Activated CD8-positive, alpha-beta memory T cell treated with anti-CD3 and anti-CD28 coated beads, Interleukin-2, amount 50 U/mL, for 4 hours (primary cell): ENCODE results near the gene DOK6.

Experiments used
- DNase-seq: peaks from one replicate; pipeline ENCODE4 v3.0.0-alpha.2; 2020

Gene DOK6

GRCh38 chr18:69880083-69880482 lies 479.4 kb downstream of the DOK6 start:
- no peak for DNase-seq

- DNase-seq: no peak
These were observed 482.4 kb downstream of the DOK6 start for GRCh38 chr18:69882965-69883668.

GRCh38 chr18:69883781-69884180 lies 483.1 kb downstream of the DOK6 start:
- no peak for DNase-seq

- DNase-seq: no peak
These were observed 484.7 kb downstream of the DOK6 start for GRCh38 chr18:69885355-69885754.

- no peak for DNase-seq
These were observed 485.3 kb downstream of the DOK6 start for GRCh38 chr18:69885841-69886531.

GRCh38 chr18:69887256-69887655 lies 486.6 kb downstream of the DOK6 start:
- DNase-seq: no peak

- no peak for DNase-seq
These were observed 488.3 kb downstream of the DOK6 start for GRCh38 chr18:69889009-69889408.

GRCh38 chr18:69890558-69890957 lies 489.9 kb downstream of the DOK6 start:
- DNase-seq: no peak

GRCh38 chr18:69894467-69894866 lies 493.8 kb downstream of the DOK6 start:
- no peak for DNase-seq

- DNase-seq: peak; percentile 35
These were observed 494.7 kb downstream of the DOK6 start for GRCh38 chr18:69895066-69896047.

- DNase-seq: no peak
These were observed 496.9 kb downstream of the DOK6 start for GRCh38 chr18:69897397-69898108.

- no peak for DNase-seq
These were observed 497.7 kb downstream of the DOK6 start for GRCh38 chr18:69898241-69898861.
